ENCODE measurements around the gene C3.
A peak's percentile ranks its signal among the peaks of the same experiment; 100 is the strongest.

Gene C3

GRCh38 chr19:6733338-6734095 is 13.1 kb upstream of the C3 start:
- DNase-seq: peak in 2 of 10 donors; percentile 45 to 60
- intact Hi-C loops (cut with DNase I): no loop called here

DNA sequence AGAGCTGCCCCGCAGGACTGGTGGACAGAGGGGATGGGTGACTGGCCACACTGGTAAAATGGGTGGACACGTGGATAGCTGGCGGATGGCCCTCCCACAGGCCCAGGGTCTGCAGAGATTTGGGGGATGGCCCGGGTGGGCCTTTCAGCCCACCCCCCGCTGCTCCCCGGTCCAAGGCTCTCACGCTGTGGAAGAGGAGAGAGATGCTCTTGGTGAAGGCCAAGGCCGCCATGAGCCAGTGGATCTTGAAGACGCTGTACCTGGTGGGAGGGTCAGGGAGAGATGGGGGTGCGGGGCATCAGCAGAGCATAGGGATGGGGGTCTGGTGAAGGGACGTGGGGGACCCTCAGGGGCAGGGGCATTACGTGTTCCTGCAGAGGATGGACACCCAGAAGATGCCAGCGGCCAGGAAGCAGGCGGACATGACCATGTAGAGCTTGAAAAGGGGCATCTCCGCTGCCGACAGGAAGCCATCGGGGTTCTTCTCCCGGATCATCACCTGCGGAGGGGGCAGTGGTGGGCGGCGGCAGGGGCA is 12.4 kb upstream of the C3 start:
- peak in 2 of 10 donors; percentile 47 to 59 for DNase-seq
- intact Hi-C loops (cut with DNase I): no loop called here

GRCh38 chr19:6731822-6732221 is 11.4 kb upstream of the C3 start:
- DNase-seq: peak in 2 of 10 donors; percentile 55 to 62
- intact Hi-C loops (cut with DNase I): no loop called here

DNA sequence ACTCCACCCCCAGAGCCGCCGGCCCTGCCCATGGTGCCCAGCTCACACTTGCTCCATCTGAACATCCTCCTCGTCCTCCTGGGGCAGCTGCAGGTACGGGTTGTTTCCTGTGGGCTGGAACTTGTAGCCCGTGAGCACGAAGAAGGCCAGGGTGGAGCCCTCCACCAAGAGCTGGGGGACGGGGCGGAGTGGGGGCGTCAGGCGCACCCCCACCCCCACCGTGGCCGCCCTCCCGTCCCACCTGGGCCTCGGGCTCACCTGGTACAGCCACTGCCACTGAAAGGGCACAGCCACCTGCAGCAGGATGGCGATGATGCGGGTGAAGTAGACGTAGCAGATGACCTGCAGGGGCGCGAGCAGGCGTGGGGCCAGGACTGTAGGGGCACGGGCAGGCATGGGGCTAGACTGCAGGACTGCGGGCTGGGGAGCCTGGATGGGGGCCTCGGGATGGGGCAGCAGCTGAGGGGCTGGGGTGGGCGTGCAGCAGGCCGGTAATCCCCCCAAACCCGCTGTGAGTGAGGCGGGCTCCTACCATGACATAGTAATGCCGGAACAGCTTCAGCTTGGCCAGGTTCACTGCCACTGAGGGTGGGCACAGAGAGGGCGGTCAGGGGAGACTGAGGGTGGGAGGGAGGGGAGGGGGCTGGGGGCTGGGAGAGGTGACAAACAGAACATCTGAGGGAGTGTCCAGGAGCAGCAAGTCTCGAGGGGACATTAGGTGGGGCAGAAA is 10.7 kb upstream of the C3 start:
- DNase-seq: peak in 2 of 10 donors; percentile 12 to 76
- intact Hi-C loops (cut with DNase I): no loop called here

GRCh38 chr19:6730153-6730804 is 9.8 kb upstream of the C3 start:
- intact Hi-C loops (cut with DNase I): no loop called here
- DNase-seq: peak in 6 of 10 donors; percentile 27 to 93 (median 50)

- intact Hi-C loops (cut with DNase I): no loop called here
- DNase-seq: peak in 1 of 10 donors; percentile 65
Measured at GRCh38 chr19:6729573-6730152, 9.2 kb upstream of the C3 start.

GRCh38 chr19:6728346-6728745 is 7.9 kb upstream of the C3 start:
- intact Hi-C loops (cut with DNase I): no loop called here

GRCh38 chr19:6725513-6726231 is 5.2 kb upstream of the C3 start:
- intact Hi-C loops (cut with DNase I): no loop called here
- DNase-seq: peak in 1 of 10 donors; percentile 56

More at GRCh38 chr19:6728346-6728745, 7.9 kb upstream of the C3 start:
- peak in 2 of 10 donors; percentile 29 to 77 for DNase-seq

GRCh38 chr19:6724631-6725492 is 4.4 kb upstream of the C3 start:
- intact Hi-C loops (cut with DNase I): no loop called here
- DNase-seq: peak in 2 of 10 donors; percentile 53 to 57

GRCh38 chr19:6723738-6724137 is 3.3 kb upstream of the C3 start:
- intact Hi-C loops (cut with DNase I): no loop called here
- peak in 2 of 10 donors; percentile 2 to 39 for DNase-seq

GRCh38 chr19:6723108-6723618 is 2.7 kb upstream of the C3 start:
- intact Hi-C loops (cut with DNase I): no loop called here

DNA sequence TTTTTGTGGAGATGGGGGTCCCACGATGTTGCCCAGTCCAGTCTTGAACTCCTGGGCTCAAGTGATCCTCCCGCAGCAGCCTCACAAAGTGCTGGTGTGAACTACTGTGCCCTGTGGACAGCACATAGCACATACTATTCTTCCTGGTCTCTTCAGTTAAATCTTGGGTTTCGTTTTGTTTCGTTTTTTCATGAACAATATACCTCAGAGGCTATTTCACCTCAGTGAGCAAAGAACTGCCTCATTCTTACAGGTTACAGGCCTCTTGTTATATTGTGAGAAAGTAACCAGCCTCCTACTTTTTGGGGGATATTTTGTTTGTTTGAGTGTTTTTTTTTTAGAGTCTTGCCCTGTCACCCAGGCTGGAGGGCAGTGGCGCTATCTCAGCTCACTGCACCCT is 1.3 kb upstream of the C3 start:
- peak in 2 of 10 donors; percentile 22 to 28 for DNase-seq
- intact Hi-C loops (cut with DNase I): no loop called here

More at GRCh38 chr19:6723108-6723618, 2.7 kb upstream of the C3 start:
- DNase-seq: peak in 3 of 10 donors; percentile 13 to 72 (median 35)

GRCh38 chr19:6721138-6721474 is 656 bp upstream of the C3 start:
- intact Hi-C loops (cut with DNase I): no loop called here
- DNase-seq: no peak

- intact Hi-C loops (cut with DNase I): no loop called here
- DNase-seq: peak in 1 of 10 donors; percentile 8
Measured at GRCh38 chr19:6719992-6720368, 470 bp downstream of the C3 start.

GRCh38 chr19:6719540-6719861 is 949 bp downstream of the C3 start:
- intact Hi-C loops (cut with DNase I): no loop called here
- peak in 1 of 10 donors; percentile 72 for DNase-seq

DNA sequence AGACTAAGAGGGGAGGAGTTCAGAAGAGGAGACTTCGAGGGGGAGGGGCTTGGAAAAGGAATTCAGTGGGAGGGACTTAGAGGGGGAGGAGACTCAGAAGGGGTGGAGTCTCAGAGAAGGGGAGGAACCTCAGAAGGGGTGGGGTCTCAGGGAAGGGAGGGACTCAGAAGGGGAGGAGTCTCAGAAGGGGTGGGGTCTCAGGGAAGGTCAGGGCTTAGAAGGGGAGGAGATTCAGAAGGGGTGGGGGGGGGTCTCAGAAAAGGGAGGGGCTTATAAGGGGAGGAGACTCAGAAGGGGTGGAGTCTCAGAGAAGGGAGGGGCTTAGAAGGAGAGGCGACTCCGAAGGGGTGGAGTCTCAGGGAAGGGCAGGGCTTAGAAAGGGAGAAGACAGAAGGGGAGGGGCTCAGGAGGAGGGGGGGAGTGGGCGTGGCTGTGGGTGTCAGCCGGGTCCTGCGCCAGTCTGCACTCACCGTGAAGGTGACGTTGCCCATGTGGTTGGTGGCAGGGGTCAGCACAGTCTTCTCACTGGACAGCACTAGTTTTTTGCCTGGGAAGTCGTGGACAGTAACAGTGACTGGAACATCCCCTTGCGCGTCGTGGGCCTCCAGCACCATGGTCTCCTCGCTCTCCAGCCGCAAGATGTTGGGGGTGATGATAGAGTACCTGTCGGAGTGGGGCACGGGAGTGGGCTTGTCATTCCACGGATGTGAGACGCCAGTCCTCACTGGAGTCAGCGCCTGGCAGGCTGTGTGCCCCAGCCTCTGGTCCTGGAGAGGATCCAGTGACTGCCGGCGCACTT is 1.5 kb downstream of the C3 start:
- intact Hi-C loops (cut with DNase I): no loop called here
- peak in 5 of 10 donors; percentile 11 to 85 (median 31) for DNase-seq

- intact Hi-C loops (cut with DNase I): no loop called here
- peak in 2 of 10 donors; percentile 39 to 52 for DNase-seq
Measured at GRCh38 chr19:6718111-6718740, 2.2 kb downstream of the C3 start.

Data from posterior cingulate gyrus (tissue), 11 donors.